GM13977 (cell line): ENCODE measurements around the gene GNAO1.
A peak's percentile ranks its signal among the peaks of the same experiment; 100 is the strongest.

ENCODE experiments used
- DNase-seq: peaks from one replicate; pipeline ENCODE4 v3.0.0; 2012; ENCODE audit warnings: low spot score
- in situ Hi-C: fragments of 300-500 bp; cut with MboI; formaldehyde crosslinking; loops from one replicate; pipeline ENCODE4 v1.12.0; 2022; ENCODE audit warnings: low sequenced_read_pairs, low pct_unique_long_range_greater_than_20kb, mixed read lengths, inconsistent platforms; ENCODE audit not compliant: unreplicated experiment
- TF ChIP-seq, protein P1 (sequence below): IDR thresholded peaks from 2 replicates; pipeline ENCODE4 v1.5.1; 2012; ENCODE audit warnings: mild to moderate bottlenecking, control low read depth; ENCODE audit not compliant: insufficient read depth; ENCODE audit errors: extremely low read depth, missing control alignments

The GNAO1 gene

GRCh38 chr16:56316545-56316944 lies 125.3 kb downstream of the GNAO1 start:
- TF ChIP-seq, protein P1, sequence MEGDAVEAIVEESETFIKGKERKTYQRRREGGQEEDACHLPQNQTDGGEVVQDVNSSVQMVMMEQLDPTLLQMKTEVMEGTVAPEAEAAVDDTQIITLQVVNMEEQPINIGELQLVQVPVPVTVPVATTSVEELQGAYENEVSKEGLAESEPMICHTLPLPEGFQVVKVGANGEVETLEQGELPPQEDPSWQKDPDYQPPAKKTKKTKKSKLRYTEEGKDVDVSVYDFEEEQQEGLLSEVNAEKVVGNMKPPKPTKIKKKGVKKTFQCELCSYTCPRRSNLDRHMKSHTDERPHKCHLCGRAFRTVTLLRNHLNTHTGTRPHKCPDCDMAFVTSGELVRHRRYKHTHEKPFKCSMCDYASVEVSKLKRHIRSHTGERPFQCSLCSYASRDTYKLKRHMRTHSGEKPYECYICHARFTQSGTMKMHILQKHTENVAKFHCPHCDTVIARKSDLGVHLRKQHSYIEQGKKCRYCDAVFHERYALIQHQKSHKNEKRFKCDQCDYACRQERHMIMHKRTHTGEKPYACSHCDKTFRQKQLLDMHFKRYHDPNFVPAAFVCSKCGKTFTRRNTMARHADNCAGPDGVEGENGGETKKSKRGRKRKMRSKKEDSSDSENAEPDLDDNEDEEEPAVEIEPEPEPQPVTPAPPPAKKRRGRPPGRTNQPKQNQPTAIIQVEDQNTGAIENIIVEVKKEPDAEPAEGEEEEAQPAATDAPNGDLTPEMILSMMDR: no peak
- in situ Hi-C loops: no loop called here
- DNase-seq: no peak

DNA sequence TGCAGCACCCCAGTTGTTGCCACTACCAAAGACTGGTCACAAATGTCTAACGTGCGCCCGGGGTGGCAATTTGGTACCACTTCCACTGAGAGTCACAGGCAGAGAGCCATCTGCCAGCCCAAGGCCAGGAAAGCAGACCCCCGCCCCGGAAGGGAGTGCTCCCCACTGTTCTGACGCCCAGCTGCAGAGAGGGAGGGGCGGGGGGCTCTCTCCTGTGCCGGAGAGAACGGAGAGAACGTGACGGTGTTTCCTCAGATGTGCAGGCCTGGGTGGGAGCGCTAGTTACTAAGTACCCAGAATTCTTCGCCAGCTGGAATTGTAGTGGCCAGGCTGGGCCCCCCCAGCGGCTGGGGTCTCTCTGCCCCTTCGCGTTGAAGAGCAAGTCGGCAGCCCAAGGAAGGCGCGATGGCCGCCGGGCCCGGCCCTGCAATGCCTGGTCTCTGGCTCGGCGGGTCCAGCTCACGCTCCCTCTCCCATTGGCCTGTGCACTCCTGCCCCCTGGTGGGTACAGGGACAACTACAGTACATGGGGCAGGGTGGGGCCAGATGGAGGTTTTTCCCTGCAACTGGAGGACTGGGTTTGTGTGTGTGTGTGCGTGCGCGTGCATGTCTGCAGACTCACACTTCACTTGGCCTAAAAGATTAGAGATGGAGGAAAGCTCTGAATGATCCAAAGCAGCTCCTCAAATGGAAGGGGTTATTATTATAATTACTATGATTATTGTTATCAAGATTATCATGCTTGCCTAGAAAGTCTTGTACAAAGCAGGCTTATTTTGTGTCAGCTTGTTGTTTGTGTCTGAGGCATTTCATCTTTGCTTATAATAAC lies 126.9 kb downstream of the GNAO1 start:
- TF ChIP-seq, protein P1: peak; percentile 93

DNA sequence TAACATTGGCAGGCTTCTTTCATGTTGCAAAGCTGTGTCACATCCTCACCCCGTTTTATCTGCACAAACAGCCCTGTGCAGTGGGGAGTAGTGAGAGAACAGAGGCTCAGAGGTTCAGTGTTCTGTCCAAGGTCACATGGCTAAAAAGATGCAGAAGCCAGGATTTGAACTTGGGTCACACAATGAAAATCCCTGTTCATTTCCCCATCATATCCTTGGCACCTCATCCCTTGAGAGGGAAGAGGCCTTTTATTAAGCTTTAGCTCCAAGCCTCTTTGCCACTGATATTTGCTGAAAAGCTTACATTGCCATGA lies 127.5 kb downstream of the GNAO1 start:
- no peak for DNase-seq
- in situ Hi-C loops: no loop called here
- TF ChIP-seq, protein P1: no peak

More for the DNA sequence above, 126.9 kb downstream of the GNAO1 start:
- DNase-seq: peak; percentile 93
- in situ Hi-C loops: no loop called here

GRCh38 chr16:56319376-56319775 lies 128.1 kb downstream of the GNAO1 start:
- TF ChIP-seq, protein P1: no peak
- in situ Hi-C loops: no loop called here
- DNase-seq: no peak

- DNase-seq: no peak
- TF ChIP-seq, protein P1: no peak
- in situ Hi-C loops: loop anchor here (10.0 kb wide), 1 partner anchor 375 kb away; no protein-coding TSS in a partner anchor
Observed at GRCh38 chr16:56320056-56320455, 128.8 kb downstream of the GNAO1 start.

- TF ChIP-seq, protein P1: no peak
- in situ Hi-C loops: loop anchor here (10.0 kb wide), 1 partner anchor 376 kb away; no protein-coding TSS in a partner anchor
- no peak for DNase-seq
Observed at GRCh38 chr16:56320811-56321558, 129.7 kb downstream of the GNAO1 start.
